ENCODE data around the gene SERPINB6.
"Not testable (repeated sequence)": the region's sequence is repeated elsewhere in the genome, so short reads cannot be mapped to it uniquely, and the experiment has no call there.

The SERPINB6 gene

GRCh38 chr6:2938632-2939083 is 32.7 kb downstream of the SERPINB6 start:
- no peak for DNase-seq (ENCODE audit: low read depth)

GRCh38 chr6:2938004-2938631 is 33.2 kb downstream of the SERPINB6 start:
- no peak for DNase-seq (ENCODE audit: low read depth)

GRCh38 chr6:2937627-2938003 is 33.8 kb downstream of the SERPINB6 start:
- DNase-seq (ENCODE audit: low read depth) = no peak

GRCh38 chr6:2935566-2936291 is 35.6 kb downstream of the SERPINB6 start:
- no peak for DNase-seq (ENCODE audit: low read depth)

- DNase-seq (ENCODE audit: low read depth) = no peak
Measured at GRCh38 chr6:2934057-2934456, 37.3 kb downstream of the SERPINB6 start.

GRCh38 chr6:2932911-2933310 is 38.5 kb downstream of the SERPINB6 start:
- not testable (repeated sequence) for DNase-seq (ENCODE audit: low read depth)

- DNase-seq (ENCODE audit: low read depth) = peak; percentile 73
Measured at GRCh38 chr6:2931970-2932748, 39.2 kb downstream of the SERPINB6 start.

- DNase-seq (ENCODE audit: low read depth) = no peak
Measured at GRCh38 chr6:2931055-2931454, 40.3 kb downstream of the SERPINB6 start.

- DNase-seq (ENCODE audit: low read depth) = not testable (repeated sequence)
Measured at GRCh38 chr6:2927931-2928330, 43.4 kb downstream of the SERPINB6 start.

- DNase-seq (ENCODE audit: low read depth) = not testable (repeated sequence)
Measured at GRCh38 chr6:2925842-2926747, 45.3 kb downstream of the SERPINB6 start.

- no peak for DNase-seq (ENCODE audit: low read depth)
Measured at GRCh38 chr6:2921520-2922115, 49.7 kb downstream of the SERPINB6 start.

GRCh38 chr6:2920671-2921112 is 50.7 kb downstream of the SERPINB6 start:
- DNase-seq (ENCODE audit: low read depth) = no peak

GRCh38 chr6:2919886-2920285 is 51.5 kb downstream of the SERPINB6 start:
- no peak for DNase-seq (ENCODE audit: low read depth)

- no peak for DNase-seq (ENCODE audit: low read depth)
Measured at GRCh38 chr6:2919401-2919800, 52.0 kb downstream of the SERPINB6 start.

- DNase-seq (ENCODE audit: low read depth) = no peak
Measured at GRCh38 chr6:2918936-2919335, 52.4 kb downstream of the SERPINB6 start.

- no peak for DNase-seq (ENCODE audit: low read depth)
Measured at GRCh38 chr6:2917801-2918445, 53.4 kb downstream of the SERPINB6 start.

- no peak for DNase-seq (ENCODE audit: low read depth)
Measured at GRCh38 chr6:2917065-2917464, 54.3 kb downstream of the SERPINB6 start.

GRCh38 chr6:2916158-2916925 is 55.0 kb downstream of the SERPINB6 start:
- DNase-seq (ENCODE audit: low read depth) = no peak

GRCh38 chr6:2915150-2915549 is 56.2 kb downstream of the SERPINB6 start:
- DNase-seq (ENCODE audit: low read depth) = no peak

- no peak for DNase-seq (ENCODE audit: low read depth)
Measured at GRCh38 chr6:2914318-2914660, 57.1 kb downstream of the SERPINB6 start.
